HG02973 (cell line): Measurements from ENCODE around the gene ROBO4.

ENCODE experiments used
- ATAC-seq: cut with Tn5 transposase; IDR thresholded peaks from one replicate; pipeline ENCODE4 v1.9.1; 2021; ENCODE audit warnings: moderate library complexity; ENCODE audit not compliant: unreplicated experiment

Gene ROBO4

DNA sequence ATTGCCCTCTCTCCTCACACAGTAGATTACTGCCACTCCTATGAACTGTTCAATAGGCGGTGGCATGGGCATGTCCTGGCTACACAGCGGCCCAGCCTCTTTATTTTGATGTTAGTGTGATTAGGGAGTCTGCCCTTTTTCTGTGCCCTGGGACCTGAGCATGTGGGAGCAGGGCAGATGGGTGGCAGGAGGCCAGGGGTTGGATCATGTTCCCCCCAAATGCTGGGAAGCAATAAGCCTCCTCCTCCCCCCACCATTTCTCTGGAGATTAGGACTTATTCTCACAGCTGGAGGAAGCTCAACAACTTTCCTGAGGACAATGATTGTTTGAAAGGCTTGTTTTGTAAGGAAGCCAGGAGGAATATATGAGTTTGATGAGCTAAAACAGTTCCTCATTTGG, 22.2 kb upstream of the ROBO4 start:
- no peak for ATAC-seq

DNA sequence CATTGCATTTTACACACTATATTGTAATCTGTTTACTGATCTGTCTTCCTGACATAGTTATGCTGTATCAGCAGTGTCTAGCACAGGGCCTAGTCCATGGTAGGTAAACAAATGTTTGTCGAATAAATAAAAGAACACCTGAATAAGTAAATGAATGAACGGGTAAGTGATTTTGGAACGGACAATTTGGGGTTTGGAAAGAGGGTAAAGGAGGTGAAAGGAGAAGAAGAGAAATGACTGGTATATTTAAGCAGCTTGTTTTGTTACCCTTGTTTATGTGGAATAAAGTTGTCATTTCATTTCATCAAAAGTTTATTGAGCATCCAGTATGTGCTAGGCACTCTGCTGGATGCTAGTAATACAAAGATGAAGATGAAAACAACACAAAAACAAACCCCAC, 21.3 kb upstream of the ROBO4 start, which contains the start of gene HEPN1:
Gene HEPN1, plus strand, starts transcription at position 301 of the 400 bp plus-strand sequence.
- ATAC-seq = no peak

DNA sequence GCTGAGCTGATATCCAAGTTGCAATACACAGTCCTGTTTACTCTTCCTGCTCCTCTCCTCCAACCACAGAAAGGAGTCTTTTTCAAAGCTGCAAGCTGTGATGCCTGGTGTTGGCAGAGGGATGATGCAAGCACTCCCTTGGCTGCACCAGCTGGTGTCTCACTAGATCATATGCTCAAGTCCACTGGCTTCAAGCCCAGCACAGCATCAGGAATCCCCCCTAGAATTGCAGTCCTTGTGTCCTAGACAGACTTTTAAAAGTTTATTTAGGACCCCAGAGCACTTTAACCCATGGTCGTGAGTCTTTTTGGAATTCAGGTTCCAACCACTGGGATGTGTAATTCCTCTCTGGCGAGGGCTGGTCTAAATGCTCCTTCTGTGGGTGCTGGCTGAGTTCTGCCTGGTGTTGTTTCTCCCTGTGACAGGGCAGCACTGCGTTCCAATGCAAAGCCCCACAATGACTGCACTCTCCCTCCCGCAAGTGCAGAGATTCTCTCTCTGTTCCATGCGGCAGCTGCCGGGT, 19.5 kb upstream of the ROBO4 start:
- ATAC-seq = no peak

DNA sequence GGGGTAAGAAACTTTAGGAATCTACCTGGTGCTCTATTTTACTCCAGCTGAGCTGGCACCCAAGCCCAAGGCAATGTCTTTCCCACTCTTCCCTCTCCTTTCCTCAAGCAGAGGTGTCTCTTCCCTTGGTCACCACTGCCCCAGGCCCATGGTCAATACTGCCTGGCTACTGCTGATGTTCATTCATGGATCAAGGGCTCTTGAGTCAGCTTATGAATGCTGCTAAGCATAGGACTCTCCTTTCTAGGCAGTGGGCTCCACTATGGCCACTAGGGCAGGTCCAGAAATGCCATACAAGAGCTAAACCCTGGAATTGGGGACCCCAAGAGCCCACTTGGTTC, 18.7 kb upstream of the ROBO4 start:
- no peak for ATAC-seq

DNA sequence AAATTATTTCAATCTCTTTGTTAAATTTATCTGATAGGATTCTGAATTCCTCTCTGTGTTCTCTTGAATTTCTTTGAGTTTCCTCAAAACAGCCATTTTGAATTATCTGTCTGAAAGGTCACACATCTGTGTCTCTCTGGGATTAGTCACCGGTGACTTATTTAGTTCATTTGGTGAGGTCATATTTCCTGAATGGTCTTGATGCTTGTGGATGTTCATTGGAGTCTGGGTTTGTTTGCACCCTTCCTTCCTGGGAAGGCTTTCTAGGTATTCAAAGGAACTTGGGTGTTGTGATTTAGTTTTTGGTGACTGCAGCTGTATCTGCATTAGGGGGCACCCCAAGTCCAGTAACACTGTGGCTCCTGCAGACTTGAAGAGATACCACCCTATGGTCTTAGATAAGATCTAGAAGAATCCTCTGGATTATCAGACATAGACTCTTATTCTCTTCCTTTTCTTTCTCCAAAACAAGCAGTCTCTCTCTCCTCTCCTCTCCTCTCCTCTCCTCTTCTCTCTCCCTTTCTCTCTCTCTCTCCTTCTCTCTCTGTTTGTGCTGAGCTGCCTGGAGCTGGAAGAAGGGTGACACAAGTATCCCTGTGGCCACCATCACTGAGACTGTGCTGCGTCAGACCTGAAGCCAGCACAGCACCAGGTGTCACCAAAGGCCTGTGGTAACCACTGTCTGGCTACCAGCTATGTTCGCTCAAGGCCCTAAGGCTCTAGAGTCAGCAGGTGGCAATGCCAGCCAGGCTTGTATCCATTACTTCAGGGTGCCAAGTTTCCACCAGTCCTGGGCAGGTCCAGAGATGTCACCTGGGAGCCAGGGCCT, 18.1 kb upstream of the ROBO4 start:
- no peak for ATAC-seq

DNA sequence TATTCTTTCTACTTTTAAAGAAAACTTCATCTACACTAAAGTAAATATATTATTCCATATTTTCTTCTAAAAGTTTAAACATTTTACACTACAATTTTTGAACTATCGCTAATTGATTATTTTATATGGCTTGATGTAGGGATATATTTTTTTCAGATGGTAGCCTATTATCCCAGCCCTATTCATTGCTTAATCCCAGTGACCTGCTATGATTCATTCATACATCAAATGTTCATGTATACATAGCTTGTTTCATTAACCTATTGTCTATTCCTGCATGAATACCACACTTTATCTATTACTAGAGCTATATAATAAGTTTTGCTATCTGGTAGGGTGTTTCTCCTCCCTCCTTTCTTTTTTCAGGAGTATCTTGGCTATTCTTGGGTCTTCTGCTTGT, 5.0 kb upstream of the ROBO4 start:
- ATAC-seq = no peak

DNA sequence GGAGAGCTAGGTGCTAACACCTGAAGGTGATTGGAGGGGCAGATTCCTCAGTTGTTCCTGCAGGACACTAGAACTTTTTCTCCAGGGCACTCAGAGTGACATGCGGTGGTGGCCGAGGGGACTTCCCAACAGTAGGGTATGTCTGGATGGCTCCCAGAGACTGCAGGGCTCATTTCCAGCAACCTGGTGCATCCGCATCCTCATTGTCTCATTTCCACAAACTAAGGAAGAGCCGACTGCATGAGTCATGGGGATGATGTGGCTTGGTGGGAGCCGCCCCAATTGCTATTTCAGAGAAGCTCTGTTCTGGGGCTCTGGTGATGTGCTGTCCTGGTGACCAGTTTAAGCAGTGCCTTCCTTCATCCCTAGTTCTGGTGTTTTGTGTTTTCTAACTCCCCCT, 2.8 kb upstream of the ROBO4 start:
- no peak for ATAC-seq

DNA sequence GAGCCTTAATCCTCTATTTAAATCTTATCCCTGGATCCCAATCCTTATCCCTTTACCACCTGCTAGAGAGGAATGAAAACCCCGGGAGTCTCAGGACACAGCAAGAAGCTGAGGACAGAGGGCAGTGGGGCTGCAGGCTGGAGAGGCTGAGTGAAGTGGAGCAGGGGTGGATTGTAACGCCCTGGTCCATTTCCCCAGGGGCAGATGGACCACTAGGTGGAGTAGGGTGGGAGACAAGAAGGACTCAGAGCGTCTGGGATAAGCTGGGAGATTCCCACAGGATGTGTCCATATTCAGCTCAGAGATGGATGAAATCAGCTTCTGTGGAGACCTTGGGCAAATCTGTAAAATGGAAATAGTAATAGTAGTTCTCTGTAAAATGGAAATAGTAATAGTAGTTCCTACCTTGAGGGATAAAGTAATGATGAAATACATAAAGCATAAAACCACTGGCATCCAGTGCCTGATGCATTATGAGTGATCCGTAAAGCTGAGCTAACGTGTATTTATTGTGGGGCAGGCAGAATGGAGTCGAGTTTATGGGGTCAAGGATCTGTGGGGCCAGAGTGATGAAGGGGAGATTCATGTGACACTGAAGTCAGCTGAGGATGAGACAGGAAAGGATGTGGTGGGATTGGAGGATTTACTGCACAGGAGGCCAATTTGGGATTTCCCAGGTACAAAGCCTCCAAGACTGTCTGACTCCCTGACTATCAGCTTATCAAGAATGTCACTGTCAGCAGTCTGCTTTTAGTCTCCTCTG, 1.9 kb upstream of the ROBO4 start:
- ATAC-seq = no peak

DNA sequence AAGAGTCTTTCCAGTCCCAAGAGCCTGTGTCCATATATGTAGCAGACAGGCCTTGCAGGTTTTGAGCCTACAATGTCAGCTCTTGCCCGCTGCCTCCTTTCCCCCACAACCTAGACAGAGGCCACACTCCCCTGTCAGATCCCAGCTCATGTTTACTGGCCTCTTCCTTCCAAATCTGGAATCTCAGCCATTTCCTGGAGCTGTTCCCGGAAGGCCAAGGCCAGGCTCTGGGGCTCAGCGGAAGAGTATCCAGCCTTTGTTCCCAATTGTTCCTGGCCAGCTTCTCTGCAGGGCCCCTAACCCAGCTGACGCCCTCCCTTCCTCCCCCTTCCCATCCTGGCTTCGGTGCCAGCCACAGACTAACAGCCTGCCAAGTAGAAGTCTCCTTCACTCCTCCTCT, 1.0 kb upstream of the ROBO4 start:
- no peak for ATAC-seq

DNA sequence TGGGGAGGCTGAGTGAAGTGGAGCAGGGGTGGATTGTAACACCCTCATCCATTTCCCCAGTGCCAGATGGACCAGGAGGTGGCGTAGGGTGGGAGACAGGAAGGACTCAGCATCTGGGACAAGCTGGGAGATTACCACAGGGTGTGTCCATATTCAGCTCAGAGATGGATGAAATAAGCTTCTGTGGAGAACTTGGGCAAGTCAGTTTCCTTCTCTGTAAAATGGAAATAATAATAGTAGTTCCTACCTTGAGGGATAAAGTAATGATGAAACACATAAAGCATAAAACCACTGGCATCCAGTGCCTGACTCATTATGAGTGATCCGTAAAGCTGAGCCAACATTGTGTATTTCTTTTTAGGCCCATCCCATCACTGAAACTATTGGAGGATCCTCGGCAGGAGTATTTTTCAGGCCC, 607 bp upstream of the ROBO4 start:
- no peak for ATAC-seq

DNA sequence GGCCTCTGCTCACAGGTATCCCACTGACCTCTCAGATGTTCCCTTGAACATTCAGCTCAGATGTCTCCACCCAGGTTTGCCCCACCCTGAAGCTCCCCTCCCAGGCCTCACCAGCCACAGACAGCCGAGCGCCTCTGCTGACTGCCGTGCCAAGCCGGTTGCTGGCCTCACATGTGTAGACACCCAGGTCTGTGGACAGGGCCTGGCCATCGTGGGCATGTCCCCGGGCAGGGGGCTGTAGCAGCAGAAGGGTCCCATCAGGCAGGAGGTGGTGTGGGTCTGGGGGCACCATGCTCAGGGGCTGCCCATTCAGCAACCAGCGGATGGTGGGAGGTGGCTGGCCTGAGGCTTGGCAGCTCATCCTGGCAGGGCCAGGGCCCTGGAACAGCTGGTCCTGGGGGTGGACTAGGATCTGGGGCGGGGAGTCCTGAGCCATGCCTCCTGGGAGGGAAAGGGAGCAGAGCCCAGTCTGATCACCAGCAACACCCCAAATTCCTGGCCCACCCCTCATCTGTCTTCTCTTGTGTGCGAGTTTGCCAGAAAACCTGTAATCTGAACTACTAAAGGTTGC, 759 bp downstream of the ROBO4 start:
- no peak for ATAC-seq

DNA sequence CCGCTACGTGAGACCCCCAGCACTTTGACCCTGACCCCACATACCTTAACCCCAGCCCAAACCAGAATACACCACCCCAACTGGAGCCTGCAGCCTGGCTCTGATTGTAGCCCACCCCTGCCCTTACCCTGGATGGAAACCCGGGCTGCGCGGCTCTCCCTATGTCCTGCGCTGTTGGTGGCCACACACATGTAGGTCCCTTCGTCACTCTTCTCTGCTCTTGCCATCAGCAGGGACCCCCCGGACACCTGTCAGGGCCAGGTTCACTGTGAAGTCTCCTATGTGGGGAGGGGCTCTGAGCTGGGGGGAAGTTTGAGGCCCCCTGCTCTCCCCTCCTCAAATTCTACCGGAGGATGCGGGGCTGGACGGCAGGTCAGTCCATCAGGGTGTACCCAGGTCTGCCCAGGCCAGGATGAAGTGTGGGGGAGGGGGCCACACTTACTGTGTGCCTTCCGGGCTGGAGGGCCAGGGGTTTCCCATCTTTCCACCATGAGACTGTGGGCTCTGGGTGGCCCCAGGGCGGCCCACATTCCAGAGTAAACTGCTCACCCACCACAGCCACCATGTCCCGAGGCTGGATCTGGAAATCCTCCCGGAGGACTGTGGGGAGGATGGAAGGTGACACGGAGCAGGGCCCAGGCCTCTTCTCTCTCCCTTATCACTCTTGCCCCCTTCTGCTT, 1.5 kb downstream of the ROBO4 start:
- no peak for ATAC-seq

DNA sequence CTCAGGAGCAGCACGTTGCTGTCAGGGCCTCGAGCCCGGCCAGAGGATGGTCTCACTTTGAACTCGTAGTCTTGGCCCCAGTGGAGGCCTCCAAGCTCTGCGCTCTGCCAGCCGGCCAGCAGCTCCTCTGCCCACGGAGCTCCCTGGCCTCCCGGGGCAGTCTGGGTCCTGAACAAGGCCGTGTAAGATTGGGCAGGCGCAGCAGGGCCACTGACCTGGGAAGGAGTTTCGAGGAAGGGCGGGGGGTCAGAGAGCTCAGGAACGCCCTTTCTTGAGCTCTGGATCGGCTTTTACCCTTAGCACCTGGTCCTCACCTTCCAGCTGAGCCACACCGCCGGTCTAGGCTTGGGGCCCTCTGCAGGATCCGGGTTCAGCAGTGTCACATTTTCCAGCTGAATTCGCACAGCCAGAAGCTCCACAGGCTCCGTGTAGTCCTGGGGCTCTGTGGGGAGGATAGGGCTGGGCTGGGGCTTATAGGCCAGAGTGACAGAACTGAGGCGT, 2.1 kb downstream of the ROBO4 start:
- ATAC-seq = no peak

DNA sequence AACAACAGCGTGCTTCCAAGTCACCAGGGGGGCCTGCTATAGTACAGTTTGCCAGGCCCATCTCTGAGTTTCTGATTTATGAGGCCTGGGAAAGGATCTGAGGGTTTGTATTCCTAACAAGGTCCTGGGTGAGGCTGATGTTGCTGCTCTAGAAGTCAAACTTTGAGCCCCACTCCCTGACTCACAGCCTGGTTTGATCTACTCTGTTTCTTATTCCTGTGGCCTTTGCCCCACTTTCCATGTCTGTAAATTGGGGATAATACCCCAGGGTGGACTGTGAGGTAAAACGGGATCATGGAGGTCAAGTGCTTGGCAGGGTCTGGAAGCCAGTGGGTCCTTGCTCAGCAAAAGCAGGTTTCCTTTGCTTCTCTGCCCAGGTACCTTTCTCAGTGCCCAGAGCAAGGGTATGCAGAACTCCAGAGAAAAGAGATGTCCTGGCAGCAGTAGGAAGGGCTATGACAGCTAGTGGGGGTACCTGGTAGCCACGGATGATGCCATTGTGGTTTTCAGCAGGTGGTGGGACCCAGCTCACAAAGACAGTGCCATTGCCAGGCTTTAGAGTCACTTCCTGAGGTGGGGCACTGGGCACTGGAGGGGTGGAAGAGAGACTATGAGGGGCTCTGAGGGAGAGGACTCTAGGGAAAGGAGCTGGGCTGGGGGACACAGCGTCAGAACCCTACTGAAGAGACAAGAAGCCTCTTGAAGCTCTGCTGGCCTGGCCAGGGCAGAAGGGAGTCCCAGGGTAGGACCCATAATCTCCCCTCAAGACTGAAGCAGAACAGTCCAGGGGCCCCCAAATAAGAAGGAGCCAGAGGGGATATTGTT, 2.8 kb downstream of the ROBO4 start:
- ATAC-seq = no peak

DNA sequence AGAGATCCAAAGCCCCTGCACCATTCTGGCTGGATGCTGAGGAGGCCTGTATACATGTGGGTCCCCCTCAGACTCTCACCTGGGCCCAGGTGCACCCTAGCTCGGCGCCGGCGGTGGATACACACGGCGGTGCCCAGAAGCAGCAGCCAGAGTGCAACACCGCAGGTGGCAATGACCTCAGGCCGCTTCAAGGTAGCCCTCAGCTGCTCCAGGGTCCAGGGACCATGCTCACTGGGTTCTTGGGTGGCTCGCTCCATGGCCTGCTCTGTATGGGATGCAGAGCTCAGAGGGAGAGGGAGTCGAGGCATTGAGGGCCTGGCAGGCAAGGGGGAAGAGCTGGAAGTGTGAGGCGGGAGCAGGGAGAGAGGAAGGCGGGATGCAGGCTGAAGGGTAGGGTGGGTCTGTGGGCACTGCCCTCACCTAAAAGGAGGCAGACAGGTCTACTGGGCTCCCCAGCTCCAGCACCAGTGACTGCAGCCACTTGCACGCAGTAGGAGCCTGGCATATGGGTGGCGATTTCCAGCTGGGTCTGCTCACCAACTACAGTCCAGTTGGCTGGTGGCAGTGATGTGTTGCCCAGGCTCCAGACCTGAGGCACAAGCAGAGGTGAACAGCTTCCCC, 3.8 kb downstream of the ROBO4 start:
- ATAC-seq = no peak

DNA sequence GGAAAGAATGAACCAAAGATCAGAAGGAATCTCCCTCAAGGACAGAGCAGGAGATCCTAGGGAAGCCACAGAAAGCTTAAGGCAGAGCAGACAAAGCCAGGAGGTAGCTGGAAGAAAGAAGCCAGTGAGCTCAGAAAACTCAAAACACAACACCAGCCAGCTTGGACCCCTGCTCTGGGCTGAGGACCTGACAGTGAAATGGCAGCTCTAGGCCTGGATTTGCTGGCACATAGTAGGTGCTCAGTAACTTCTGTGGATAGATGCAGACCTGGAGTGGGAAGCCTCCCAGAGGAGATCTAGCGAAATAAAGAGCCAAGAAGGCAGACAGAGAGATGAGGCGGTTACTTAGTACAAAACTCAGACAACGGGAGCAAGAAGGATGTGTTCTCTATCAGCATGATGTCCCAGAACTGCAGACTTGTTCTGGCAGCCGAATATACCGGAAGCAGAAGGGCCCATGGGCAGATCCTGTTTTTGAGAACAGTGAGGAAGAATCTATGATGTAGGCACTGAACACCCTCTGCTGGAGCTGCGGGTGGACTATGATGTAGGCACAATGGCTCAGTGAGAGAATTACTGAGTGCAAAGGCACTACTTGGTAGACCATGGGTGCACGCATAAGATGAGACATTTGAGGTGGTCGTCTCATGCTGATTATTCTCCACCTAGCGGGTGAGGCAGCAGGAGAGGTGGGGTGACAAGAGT, 4.8 kb downstream of the ROBO4 start:
- ATAC-seq = no peak

DNA sequence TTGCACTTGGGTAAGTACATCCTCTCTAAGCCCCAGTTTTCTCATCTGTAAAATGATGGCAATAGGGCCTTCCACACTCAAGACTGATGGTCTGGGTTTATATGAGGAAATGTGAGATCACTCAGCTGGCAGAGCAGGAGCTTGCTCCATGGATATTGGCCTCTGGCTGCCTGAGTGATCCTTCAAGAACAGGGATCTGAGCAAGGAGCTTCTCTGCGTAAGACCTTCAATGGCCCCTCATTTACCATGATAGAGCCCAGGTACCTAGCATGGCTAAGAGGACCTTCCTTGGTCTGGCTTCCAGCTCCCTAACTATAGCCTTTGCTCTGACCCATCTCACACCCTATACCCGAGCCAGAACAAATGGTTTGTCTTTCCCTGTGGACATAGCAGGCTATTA, 5.5 kb downstream of the ROBO4 start:
- ATAC-seq = no peak

DNA sequence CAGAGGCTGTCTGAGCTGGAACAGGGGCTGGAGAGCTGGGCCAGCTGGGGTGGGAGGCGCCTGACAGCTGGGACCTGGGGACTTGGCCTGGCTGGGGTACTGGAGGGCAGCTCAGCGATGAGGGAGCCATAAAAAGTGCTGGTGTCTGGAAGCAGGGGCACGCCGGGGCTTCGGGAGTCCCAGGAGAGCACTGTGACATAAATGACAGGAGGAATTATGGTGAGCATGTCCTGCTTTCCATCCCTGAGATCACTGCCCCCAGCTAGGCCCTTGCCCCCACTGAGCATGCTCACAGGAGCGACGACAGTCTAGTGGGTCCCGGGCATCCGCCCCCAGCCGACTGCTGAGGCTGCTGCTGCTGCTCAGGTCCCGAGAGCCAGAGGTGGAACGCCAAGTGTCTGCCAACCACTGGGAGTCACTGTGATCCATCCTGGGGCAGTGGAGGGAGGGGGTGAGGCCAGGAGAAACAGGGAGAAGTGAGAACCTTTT, 6.2 kb downstream of the ROBO4 start:
- no peak for ATAC-seq
